Esophagus mucosa (tissue), 1 donor: Measurements from ENCODE around the gene PKD2L1. TPM values are rescaled to one million over a fixed set of nuclear protein-coding genes. Genes with fewer than 3 reads are reported as not detected.
"Not testable (repeated sequence)": the region's sequence is repeated elsewhere in the genome, so short reads cannot be mapped to it uniquely, and the experiment has no call there.

Experiments used
- ATAC-seq: fragments of 200-7000 bp; cut with Tn5 transposase; one replicate; pipeline ENCODE4 v1.9.1; 2020
- total RNA-seq: library from RNA; stranded (reverse); gene quantifications from one replicate; pipeline ENCODE4 v1.2.4, GENCODE V29; 2023
- donor health status: DM: yes; HTN: yes; CAD: no.

The PKD2L1 gene
- total RNA-seq, result not detected

DNA sequence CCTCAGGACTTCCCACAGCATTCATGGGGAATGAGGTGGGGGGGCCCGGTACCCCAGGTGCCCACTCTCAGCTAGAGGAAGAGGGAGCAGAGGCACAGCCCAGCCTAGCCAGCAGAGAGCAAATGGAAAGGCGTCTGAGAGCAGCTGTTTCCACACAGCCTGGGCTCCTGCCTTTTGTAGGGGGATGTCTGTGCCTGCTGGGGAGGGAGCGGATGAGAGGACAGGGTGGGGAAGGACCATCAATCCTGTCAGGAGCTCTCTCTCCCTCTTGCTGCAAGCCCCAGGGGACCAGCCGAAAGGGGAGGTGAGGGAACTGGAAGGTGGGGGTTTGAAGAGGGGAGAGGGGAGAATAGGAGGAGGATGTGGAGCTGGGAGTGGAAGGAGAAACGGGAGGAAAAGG, at the start of gene PKD2L1:
PKD2L1 (minus strand) TSS at position 150 of the 400 bp plus-strand sequence; CDS start at position 25, 125 bp downstream.
- no peak for ATAC-seq

DNA sequence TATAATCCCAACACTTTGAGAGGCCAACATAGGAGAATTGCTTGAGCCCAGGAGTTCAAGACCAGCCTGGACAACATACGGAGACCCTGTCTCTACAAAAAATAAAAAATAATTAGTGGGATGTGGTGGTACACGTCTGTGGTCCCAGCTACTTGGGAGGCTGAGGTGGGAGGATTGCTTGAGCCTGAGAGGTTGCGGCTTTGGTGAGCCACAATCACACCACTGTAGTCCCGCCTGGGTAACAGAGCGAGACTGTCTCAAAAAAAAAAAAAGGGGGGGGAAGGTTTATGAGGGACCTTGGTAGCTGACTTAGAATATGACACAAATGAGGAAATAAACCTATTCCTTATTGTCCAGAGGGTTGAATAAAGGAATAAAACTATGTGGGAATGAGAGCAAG, 47.8 kb upstream of the PKD2L1 start:
- no peak for ATAC-seq

DNA sequence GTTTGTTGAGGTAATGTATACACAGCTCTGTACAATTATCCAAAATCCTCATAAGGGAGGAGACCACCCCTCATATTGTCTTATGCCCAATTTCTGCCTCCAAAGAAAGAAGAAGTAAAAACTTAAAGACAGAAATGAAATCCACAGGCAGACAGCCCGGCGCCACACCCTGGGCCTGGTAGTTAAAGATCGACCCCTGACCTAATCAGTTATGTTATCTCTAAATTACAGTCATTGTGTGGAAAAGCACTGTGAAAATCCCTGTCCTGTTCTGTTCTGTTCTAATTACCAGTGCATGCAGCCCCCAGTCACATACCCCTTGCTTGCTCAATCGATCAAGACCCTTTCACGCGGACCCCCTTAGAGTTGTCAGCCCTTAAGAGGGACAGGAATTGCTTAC, 46.6 kb upstream of the PKD2L1 start:
- not testable (repeated sequence) for ATAC-seq

DNA sequence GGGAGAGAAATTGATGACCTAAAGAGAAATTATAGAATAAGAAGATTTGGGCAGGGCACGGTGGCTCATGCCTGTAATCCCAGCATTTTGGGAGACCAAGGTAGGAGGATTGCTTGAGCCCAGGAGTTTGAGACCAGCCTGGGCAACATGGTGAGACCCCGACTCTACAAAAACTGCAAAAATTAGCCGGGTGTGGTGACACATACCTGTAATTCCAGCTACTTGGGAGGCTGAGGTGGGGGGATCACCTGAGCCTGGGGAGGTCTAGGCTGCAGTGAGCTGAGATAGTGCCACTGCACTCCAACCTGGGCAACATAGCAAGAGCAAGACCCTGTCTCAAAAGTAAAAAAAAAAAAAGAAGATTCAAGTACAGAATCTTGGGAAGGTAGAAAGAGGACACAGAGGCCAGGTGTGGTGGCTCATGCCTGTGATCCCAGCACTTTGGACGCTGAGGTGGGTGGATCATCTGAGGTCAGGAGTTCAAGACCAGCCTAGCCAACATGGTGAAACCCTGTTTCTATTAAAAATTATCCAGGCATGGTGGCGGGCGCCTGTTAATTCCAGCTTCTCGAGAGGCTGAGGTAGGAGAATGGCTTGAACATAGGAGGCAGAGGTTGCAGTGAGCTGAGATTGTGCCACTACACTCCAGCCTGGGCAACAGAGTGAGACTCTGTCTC, 44.8 kb upstream of the PKD2L1 start:
- ATAC-seq, result not testable (repeated sequence)

DNA sequence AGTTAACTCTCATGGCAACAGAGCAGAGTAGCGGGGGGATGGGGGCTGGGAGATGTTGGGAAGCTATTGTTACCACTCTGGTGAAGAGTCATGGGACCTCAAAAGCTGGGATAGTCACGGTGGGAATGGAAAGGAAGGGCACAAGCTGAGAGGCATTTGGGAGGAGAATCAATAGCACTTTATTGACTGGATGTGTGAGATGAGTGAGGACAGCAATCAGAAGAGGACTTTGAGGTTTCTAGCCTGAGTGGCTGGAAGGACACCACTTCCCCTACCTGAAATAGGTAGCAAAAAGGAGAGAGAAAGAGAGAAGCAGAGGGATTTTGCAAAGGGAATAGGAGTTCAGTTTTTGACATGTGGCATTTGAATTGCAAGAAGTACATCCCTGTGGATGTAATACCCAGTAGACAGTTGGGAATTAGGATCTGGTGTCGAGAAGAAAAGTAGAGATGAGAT, 44.2 kb upstream of the PKD2L1 start:
- no peak for ATAC-seq

DNA sequence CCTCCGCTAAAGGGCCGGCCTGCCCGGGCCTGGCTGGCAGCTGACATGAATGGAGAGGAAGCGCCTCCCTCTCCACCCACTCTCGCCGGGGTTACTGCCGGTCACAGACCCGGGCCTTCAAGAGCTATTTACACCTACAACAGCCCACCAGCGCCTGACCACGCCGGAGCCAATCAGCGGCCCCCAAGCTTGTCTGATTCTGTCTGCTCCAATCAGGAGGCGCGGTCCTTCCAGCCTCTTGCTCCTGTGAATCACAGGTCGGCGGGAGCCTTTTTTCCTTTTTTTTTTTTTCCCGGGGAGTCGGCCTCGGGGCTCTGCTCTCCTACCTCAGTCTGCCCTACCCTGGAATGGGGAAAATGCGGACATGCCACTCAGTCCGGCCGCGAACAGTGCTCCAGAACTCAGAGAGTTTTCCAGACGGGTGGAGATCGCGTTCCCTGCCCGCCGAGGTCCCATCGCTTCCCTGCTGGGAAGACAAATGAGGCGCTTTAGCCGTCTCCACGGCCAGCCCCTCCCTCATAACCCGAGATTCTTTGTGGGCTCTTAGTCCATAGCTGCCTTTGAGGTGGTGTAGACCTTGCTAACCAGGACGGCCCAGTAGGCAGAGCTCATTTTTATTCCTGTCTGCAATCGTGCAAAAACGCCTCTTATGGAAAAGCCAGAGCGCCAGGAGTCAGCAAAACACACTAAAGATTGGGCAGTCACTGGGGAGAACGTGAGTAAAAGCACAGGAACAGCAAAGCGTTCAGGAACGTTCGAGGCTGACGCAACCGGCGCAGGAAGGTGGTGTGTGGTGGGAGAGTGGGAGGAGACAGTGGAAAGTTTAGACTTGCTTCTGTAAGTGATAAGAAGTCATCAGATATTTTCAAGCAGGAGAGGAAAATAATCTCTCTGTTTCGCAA, 43.5 kb upstream of the PKD2L1 start:
- ATAC-seq, result peak; percentile 92

DNA sequence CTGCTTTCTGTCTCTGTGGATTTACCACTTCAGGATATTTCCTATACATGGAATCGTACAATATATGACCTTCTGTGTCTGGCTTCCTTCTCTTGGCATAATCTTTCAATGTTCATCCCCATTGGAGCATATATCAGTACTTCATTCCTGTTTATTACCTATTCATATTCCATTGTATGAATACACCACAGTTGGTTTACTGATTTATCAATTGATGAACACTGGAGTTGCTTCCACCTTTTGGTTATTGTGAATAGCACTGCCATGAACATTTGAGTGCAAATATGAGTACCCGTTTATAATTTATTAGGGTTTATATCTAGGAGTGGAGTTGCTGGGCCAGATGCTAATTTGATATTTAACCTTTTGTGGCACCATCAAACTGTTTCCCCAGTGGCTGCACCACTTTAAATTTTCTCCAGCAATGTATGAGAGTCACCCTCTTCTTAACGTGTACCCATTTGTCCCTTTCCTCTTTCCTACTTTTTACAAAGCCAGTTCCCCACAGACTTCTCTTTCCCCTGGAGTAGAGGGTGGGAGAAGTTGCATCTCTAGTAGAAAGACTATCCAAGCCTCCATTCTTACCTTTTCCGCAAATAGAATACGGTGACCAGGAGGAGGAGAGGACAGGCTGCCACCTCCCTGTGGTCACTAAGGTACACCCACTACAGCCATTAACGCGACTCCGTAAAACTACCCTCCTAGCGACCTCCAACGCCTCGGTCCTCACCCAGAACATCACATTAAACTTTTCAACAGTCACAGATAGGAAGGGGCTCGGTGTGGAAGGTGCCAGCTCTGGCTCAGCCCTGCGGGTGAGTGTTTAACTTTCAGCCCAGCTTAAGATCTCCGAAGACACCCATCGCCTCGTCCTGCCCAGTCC, 42.6 kb upstream of the PKD2L1 start:
- ATAC-seq, result no peak

DNA sequence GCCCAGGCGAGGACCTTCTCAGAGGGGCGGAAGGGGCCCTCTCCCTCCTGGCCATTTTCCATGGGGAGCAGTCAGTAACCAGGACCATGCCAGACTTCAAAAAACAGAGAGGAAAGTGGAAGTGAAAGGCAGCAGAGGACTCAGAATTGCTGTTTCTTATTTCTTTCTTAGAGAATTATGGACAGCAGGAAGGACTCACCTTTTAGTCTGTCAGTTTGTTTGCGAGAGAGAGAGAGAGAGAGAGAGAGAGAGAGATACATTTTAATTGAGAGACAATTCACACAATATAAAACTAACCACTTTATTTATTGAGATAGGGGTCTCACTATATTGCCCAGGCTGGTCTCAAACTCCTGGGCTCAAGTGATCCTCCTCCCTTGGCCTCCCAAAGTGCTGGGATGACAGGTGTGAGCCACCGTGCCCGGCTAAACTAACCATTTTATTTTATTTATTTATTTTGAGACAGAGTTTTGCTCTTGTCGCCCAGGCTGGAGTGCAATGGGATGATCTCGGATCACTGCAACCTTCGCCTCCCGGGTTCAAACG, 41.5 kb upstream of the PKD2L1 start:
- ATAC-seq, result no peak

DNA sequence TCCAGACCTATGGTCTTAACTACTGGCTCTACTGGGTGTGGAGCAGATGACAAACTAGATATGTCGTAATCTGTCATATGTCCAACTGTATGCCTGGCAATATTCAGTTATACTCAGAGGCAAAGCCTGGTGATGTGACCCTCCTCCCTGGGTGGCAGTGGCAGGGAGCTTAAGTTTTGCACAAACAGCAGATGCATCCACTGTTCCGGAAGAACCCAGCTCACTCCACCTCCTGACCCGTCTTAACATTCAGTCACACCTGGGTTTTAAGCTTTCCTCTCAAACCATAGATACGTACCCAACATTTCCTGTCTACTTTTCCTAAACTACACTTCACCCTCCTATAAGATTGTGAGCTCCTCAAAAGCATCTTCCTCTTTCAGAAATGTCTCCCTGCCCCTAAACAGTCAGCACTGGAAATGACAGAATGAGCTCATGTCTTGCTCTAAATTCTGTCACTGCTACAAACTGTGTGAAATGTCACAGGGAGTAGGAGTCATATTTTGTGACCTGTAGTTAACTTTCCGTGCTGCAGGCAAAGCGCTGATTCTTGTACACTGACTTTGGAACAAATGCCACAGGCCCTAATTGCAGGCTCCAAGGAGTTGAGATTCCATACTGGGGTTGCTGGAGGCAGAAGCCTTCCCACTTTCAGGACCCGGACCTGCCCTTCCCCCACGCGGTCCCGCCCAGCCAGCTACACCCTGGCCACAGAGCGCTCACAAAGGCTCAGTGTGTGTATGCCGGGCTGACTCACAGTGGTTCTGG, 40.9 kb upstream of the PKD2L1 start:
- peak; percentile 81 for ATAC-seq

DNA sequence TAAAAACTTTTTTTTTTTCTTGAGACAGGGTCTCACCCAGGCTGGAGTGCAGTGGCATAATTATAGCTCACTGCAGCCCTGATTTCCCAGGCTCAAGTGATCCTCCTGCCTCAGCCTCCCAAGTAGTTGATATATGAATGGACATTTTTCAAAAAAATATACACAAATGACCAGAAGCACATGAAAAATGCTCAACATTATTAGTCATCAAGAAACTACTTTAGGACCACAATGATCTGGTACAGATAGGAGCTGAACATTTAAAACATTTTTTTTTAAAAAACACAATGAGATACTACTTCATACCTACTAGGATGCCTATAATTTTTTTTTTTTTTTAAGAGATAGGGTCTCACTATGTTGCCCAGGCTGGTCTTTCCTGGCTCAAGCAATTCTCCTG, 38.7 kb upstream of the PKD2L1 start:
- no peak for ATAC-seq

DNA sequence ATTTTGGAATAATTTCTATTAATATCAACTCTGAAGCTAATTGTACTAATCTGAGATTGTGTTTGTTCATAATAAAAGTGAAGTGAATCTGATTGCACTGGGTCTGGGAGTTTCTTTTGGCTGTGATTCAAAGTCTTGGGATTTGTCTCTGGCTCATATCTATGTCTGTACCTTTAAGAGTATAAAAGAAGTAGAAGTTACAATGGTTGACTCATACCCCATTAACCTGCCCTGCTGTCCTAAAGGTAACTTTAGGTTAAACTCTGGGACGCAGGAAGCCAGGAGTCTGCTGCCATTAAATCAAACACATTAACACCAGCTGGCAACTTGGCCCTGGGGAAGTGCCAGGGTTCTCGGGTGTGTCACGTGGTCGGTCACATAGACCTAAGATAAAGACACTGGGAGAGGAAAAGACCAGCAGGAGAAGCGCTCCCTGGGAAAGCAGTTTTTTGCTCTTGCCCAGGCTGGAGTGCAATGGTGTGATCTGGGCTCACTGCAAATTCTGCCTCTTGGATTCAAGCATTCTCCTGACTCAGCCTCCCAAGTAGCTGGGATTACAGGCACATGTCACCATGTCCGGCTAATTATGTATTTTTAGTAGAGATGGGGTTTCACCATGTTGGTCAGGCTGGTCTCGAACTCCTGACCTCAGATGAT, 34.8 kb upstream of the PKD2L1 start:
- ATAC-seq, result peak; percentile 97

DNA sequence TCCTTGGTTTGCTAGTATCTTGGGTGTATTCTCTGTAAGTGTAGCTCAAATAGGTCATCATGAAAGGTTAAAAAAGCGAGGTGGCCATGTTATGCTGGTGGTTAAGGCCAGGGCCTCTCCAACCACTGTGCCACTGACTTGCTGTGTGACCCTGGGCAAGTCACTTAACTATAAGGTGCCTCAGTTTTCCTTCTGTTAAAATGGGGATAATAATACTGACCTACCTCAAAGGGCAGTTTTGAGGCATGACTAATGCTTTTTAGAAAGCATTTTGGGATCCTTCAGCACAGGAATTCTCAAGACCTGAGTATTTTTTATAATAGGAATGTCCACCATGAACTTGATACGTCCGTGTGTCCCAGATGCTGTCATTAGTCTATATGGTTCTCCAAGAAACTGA, 34.1 kb upstream of the PKD2L1 start:
- no peak for ATAC-seq

DNA sequence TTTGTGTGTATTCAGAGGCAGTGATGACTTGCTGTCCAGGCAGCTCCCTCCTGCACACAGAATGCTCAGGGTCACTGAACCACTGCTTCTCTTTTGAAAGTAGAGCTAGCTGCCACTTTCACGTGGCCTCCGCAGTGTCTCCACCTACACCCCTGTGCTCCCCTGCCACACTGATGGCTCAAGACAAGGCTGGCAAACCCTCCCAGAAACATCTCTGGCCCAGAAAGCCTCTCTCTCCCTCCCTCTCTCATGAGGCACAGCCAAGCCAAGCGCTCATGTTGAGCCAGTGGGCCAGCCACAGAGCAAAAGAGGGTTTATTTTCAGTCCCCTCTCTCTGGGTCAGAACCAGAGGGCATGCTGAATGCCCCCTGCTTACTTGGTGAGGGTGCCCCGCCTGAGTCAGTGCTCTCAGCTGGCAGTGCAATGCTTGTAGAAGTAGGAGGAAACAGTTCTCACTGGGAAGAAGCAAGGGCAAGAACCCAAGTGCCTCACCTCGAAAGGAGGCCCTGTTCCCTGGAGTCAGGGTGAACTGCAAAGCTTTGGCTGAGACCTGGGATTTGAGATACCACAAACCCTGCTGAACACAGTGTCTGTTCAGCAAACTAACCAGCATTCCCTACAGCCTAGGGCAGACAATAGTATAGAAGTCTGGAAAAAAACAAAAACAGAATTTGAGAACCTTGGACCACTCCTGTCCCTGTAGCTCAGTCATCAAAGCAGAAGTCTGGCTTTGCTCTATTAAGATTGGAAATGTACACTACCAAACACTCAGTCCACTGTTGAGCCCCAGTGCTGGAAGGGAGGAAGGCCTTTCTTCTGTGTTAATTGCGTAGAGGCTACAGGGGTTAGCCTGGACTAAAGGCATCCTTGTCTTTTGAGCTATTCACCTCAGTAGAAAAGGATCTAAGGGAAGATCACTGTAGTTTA, 32.8 kb upstream of the PKD2L1 start:
- ATAC-seq, result no peak

DNA sequence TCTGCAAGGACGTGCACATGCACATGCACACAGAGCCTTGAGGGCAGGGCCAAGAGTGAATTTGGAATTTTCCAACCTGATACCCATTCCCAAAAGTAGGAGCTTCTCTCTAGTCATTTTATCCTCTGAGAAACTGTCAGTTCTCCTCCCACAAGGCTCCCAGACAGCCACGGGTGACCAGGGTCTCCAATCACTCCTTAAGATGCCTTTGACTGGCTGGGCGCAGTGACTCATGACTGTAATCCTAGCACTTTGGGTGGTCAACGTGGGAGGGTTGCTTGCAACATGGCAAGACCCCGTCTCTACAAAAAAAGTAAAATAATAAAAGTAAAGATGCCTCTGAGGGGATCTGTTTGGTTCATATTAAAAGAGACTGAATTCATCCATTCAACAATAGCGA, 30.2 kb upstream of the PKD2L1 start:
- ATAC-seq, result no peak

DNA sequence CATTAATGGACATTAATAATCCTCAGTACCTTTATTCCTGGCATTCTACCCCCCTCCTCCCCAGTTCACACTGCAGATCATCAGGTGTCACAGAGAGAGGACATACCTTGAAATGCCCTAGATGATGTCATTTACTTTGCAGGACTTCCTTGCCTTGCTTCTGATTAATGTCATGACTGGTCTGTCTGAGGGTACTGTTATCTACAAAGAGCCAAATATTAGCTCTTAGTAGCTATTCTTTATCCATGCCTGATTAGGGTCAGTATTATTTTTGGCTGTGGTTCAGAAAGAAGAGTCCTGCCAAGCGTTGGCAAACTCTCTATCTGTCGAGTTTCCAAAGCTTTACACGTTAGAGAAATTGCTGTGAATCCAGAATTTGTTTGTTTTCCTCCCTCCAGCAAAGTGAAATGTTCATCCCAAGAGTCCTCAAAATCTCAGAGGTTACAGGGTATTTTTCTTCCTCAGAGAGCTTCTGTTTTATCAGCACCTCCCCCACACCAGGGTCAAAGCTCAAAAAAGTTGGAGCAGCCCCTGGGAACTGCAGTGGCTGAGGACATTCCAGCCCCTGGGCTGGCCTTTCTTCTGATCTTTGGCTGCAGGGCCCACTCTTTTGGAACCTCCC, 29.6 kb upstream of the PKD2L1 start:
- no peak for ATAC-seq

DNA sequence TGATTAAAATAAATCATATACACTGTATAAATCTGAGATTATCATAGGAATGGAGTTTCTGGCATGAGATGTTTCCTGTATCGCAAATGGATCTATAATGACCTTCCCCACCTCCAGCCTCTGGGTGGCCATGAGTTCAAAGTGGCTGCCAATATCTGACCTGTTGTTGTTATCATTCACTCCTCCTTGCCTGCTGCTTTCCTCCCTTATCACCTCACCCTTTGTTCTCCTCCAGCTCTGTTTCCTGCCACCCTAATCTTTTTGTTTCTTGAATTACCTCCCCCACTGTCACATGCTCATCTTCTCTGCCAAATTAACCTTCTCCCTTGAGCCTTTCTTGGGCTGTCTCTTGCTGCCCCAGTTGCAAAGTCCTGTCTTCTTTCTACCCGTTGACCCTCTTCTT, 29.0 kb upstream of the PKD2L1 start:
- no peak for ATAC-seq

DNA sequence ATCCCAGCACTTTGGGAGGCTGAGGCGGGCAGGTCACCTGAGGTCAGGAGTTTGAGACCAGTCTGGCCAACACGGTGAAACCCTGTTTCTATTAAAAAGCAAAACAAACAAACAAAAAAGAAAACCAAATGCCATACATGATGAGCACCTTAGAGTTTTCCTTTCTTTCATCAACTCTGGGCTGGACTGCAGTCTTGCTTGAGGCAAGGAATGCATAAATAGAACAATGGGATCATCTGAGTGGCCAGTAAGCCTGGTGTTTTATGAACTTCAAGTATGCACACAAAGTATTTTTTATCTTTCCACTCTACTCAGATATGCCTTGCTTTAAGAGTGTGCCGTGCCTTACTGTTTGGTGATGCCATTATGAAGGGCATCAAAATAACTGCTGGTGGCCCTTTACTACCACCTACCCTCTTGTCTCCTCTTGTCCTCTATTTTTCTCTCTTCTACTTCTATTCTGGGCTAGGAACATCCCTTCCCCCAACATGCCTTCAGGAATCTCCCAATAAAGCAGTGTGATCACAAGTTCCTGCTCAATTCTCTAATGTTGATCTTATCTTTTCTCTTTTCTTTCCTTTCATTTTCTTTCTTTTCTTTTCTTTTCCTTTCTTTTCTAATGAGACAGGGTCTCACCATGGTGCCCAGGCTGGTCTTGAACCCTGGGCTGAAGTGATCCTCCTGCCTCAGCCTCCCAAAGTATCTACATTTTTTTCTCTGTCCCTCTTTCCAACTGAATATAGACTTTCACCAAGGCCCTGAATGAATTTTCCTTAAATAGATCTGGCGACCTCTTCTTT, 27.2 kb upstream of the PKD2L1 start:
- no peak for ATAC-seq
